K562 (cell line): ENCODE measurements around the gene EEFSEC. TPM values are rescaled to one million over a fixed set of nuclear protein-coding genes. Genes with fewer than 3 reads are reported as not detected.

Experiments used
- ATAC-seq: fragments of 200-7000 bp; cut with Tn5 transposase; 3 replicates; pipeline ENCODE4 v1.9.1; 2020; ENCODE audit warnings: moderate library complexity
- BruUV-seq: library from RNA; stranded (reverse); fragments of 400-500 nt; replicated peaks from 2 replicates; lab custom pipeline; 2021; lab: Mats Ljungman, UMichigan
- CTCF ChIA-PET: fragments of 300-600 bp; formaldehyde crosslinking; extraction: SDS; loops from one replicate; lab custom pipeline; 2021; ENCODE audit warnings: low intra/inter-chr PET ratio; lab: Yijun Ruan, JAX
- POLR2A ChIA-PET: fragments of 300-600, 350-650 bp; sonication (Branson Sonifier 250); formaldehyde crosslinking; extraction: SDS; loops from one replicate; lab custom pipeline; 2021; ENCODE audit warnings: antibody characterized with exemption, inconsistent platforms; lab: Yijun Ruan, JAX
- DNase-seq, 4 experiments: peaks; one replicate each; pipeline versions ENCODE4 v3.0.0 to v3.0.0-alpha.2; 2011 to 2018; ENCODE audit warnings: low spot score in 3 of 4, mixed read lengths in 3 of 4; ENCODE audit errors: extremely low read depth in 1 of 4
- FAIRE-seq: peaks from 2 replicates; lab custom pipeline; 2011; peaks lifted over from hg19 to GRCh38; lab: Jason Lieb, UNC
- H2AFZ ChIP-seq: 2 replicates; pipeline ENCODE4 v1.6.0; 2011; ENCODE audit warnings: low read depth, low read length, control low read depth, inconsistent platforms
- H3K27ac ChIP-seq: fragments of 200-600 bp; 3 replicates; pipeline ENCODE4 v1.8.0; 2011; ENCODE audit warnings: low read depth, mild to moderate bottlenecking, control low read depth, inconsistent platforms, low read length, moderate library complexity, mixed read lengths; ENCODE audit errors: extremely low read depth
- H3K27me3 ChIP-seq, 2 experiments: fragments of 300-600 bp in 1 of 2; 2 replicates in 1 of 2; 3 replicates in 1 of 2; pipeline versions ENCODE4 v1.6.0 to v1.8.0; 2011; ENCODE audit warnings: inconsistent platforms in 2 of 2, low read length in 2 of 2, mild to moderate bottlenecking in 1 of 2, mixed read lengths in 1 of 2, moderate library complexity in 1 of 2; ENCODE audit not compliant: control insufficient read depth in 2 of 2, insufficient read depth in 2 of 2
- H3K36me3 ChIP-seq: fragments of 300-600 bp; 3 replicates; pipeline ENCODE4 v1.8.0; 2011; ENCODE audit warnings: mild to moderate bottlenecking, low read length, inconsistent platforms; ENCODE audit not compliant: control insufficient read depth, insufficient read depth
- H3K4me1 ChIP-seq, 2 experiments: fragments of 200-600 bp in 1 of 2; replicated peaks in 1 of 2; 2 replicates in 1 of 2; 3 replicates in 1 of 2; pipeline versions ENCODE4 v1.5.1 to v1.8.0; 2011; ENCODE audit warnings: inconsistent platforms in 2 of 2, low read length in 2 of 2, mild to moderate bottlenecking in 1 of 2, mixed read lengths in 1 of 2, moderate library complexity in 1 of 2; ENCODE audit not compliant: control insufficient read depth in 2 of 2, insufficient read depth in 2 of 2
- H3K4me2 ChIP-seq: 2 replicates; pipeline ENCODE4 v1.6.1; 2011; ENCODE audit warnings: low read length, control low read depth, inconsistent platforms, mixed read lengths; ENCODE audit not compliant: insufficient read depth
- H3K4me3 ChIP-seq: fragments of 200-600 bp; sonication (generic), shearing (Covaris generic); 2 replicates; pipeline ENCODE4 v1.5.1; 2016; ENCODE audit warnings: control low read depth, inconsistent platforms
- H3K79me2 ChIP-seq: fragments of 200-600 bp; 3 replicates; pipeline ENCODE4 v1.8.0; 2011; ENCODE audit warnings: low read length, inconsistent platforms; ENCODE audit not compliant: control insufficient read depth, insufficient read depth
- H3K9ac ChIP-seq, 2 experiments: 2 replicates each; pipeline versions ENCODE4 v1.6.0 to v1.6.1; 2011; ENCODE audit warnings: low read depth in 2 of 2, low read length in 2 of 2, control low read depth in 1 of 2, inconsistent platforms in 1 of 2, mild to moderate bottlenecking in 1 of 2, mixed read lengths in 1 of 2; ENCODE audit not compliant: insufficient read depth in 1 of 2
- H3K9me1 ChIP-seq: one replicate; pipeline ENCODE4 v1.6.0; 2011; ENCODE audit warnings: inconsistent platforms, mild to moderate bottlenecking, low read length, moderate library complexity; ENCODE audit not compliant: control insufficient read depth, insufficient read depth
- H3K9me3 ChIP-seq: replicated peaks from 2 replicates; pipeline ENCODE4 v1.5.1; 2011; ENCODE audit warnings: low read depth, low read length, inconsistent platforms; ENCODE audit not compliant: control insufficient read depth, insufficient read depth
- H4K20me1 ChIP-seq: replicated peaks from 2 replicates; pipeline ENCODE4 v1.6.1; 2011; ENCODE audit warnings: low read length, inconsistent platforms, mixed read lengths; ENCODE audit not compliant: control insufficient read depth, insufficient read depth
- CHCHD3 ChIP-seq: fragments of 250-450 bp; sonication (Bioruptor Pico); IDR thresholded peaks from 2 replicates; pipeline ENCODE4 v2.1.2; 2022; ENCODE audit warnings: mild to moderate bottlenecking
- DDX20 ChIP-seq: fragments of 450-650 bp; IDR thresholded peaks from 2 replicates; pipeline ENCODE4 v1.6.1; 2016; ENCODE audit warnings: missing genetic modification characterization, low read depth, mild to moderate bottlenecking, missing compliant biosample characterization, moderate library complexity
- EGR1 ChIP-seq: fragments of 450-650 bp; conservative IDR thresholded peaks from 2 replicates; pipeline ENCODE4 v1.6.1; 2017; ENCODE audit warnings: mild to moderate bottlenecking
- ILK ChIP-seq: fragments of 450-650 bp; IDR thresholded peaks from 2 replicates; pipeline ENCODE4 v1.6.1; 2016; ENCODE audit warnings: missing genetic modification characterization, low read depth, mild to moderate bottlenecking, missing compliant biosample characterization, moderate library complexity, borderline replicate concordance
- MYC ChIP-seq, 2 experiments: fragments of 250-450 bp in 1 of 2; sonication (Bioruptor Pico) in 1 of 2; IDR thresholded peaks; 2 replicates each; pipeline versions ENCODE4 v1.5.1 to v1.6.1; 2012 to 2021; ENCODE audit warnings: low read depth in 2 of 2, borderline replicate concordance in 1 of 2, improper control_type of control experiment in 1 of 2, low read length in 1 of 2, mild to moderate bottlenecking in 1 of 2, moderate library complexity in 1 of 2
- PTBP1 ChIP-seq: fragments of 200-400 bp; formaldehyde crosslinking; IDR thresholded peaks from 2 replicates; pipeline ENCODE4 v1.6.1; 2017; ENCODE audit warnings: low read depth, low read length
- SMARCB1 ChIP-seq: IDR thresholded peaks from 2 replicates; pipeline ENCODE4 v1.6.1; 2011; ENCODE audit warnings: improper control_type of control experiment, low read depth; ENCODE audit not compliant: insufficient read length
- U2AF1 ChIP-seq: fragments of 200-400 bp; formaldehyde crosslinking; optimal IDR thresholded peaks from 2 replicates; pipeline ENCODE3; 2017; ENCODE audit warnings: mild to moderate bottlenecking, low read depth, low read length, moderate library complexity
- ZNF274 ChIP-seq: IDR thresholded peaks from 2 replicates; pipeline ENCODE4 v1.6.1; 2011; ENCODE audit warnings: low read depth, mild to moderate bottlenecking, low read length, moderate library complexity, borderline replicate concordance
- ZNF780A ChIP-seq: fragments of 250-450 bp; sonication (Bioruptor Pico); IDR thresholded peaks from 2 replicates; pipeline ENCODE4 v1.5.0; 2021; ENCODE audit warnings: mild to moderate bottlenecking
- WGBS: fragments of 100-300 bp; shearing (Covaris generic); methylation state at CpG from one replicate; pipeline ENCODE4 v1.1.6; 2016; ENCODE audit warnings: low coverage, mixed read lengths; ENCODE audit not compliant: insufficient coverage; ENCODE audit errors: missing lambda C conversion rate; 5-methylcytosine and 5-hydroxymethylcytosine counted together
- in situ Hi-C: fragments of 300-500 bp; cut with MboI; formaldehyde crosslinking; loops from 4 replicates; pipeline ENCODE4 v1.15.0; 2018; ENCODE audit warnings: inconsistent platforms, mixed read lengths
- intact Hi-C: fragments of 100-400 bp; cut with micrococcal nuclease; formaldehyde crosslinking; loops from 2 replicates; pipeline ENCODE4 v1.14.2; 2022
- polyA plus RNA-seq, 8 experiments: library from polyadenylated mRNA; depleted of rRNA in 4 of 8; stranded (reverse) in 5 of 8; unstranded in 3 of 8; fragments of >200 nt; fragmentation: Nextera tagmentation in 2 of 8; fragmentation: Illumina TruSeq in 1 of 8; extraction: Ambion mirVana in 2 of 8; extraction: Trizol in 1 of 8; gene quantifications; 2 replicates each; pipeline versions ENCODE4 v1.2.1 to v1.2.3, GENCODE V29; 2011 to 2014; ENCODE audit warnings: inconsistent platforms in 1 of 8, missing spikeins in 1 of 8
- total RNA-seq, 7 experiments: library from RNA; depleted of rRNA in 6 of 7; stranded (reverse); fragments of >200 nt in 6 of 7; fragmentation: Illumina TruSeq in 2 of 7; extraction: Trizol in 2 of 7; gene quantifications; 2 replicates each; pipeline versions ENCODE4 v1.2.1 to v1.2.3, GENCODE V29; 2011 to 2021; ENCODE audit warnings: low replicate concordance in 1 of 7
- TF ChIP-seq, protein P1 (sequence below): fragments of 450-650 bp; conservative IDR thresholded peaks from 2 replicates; pipeline ENCODE4 v1.6.1; 2016; ENCODE audit warnings: missing genetic modification characterization, low read depth, mild to moderate bottlenecking, control low read depth, missing compliant biosample characterization
- TF ChIP-seq, protein P2 (sequence below): sonication (generic); formaldehyde crosslinking; IDR thresholded peaks from 2 replicates; pipeline ENCODE4 v1.8.0; 2022; ENCODE audit warnings: mild to moderate bottlenecking, missing genetic modification reagents
- TF ChIP-seq, protein P3 (sequence below): fragments of 250-450 bp; sonication (Bioruptor Pico); IDR thresholded peaks from 2 replicates; pipeline ENCODE4 v1.8.0; 2022; ENCODE audit warnings: moderate library complexity, mild to moderate bottlenecking, inconsistent platforms
- TF ChIP-seq, protein P4 (sequence below): fragments of 250-450 bp; sonication (Bioruptor Pico); IDR thresholded peaks from 2 replicates; pipeline ENCODE4 v1.8.0; 2022; ENCODE audit warnings: inconsistent platforms, mild to moderate bottlenecking, moderate library complexity, borderline replicate concordance

EEFSEC gene
- total and polyA plus RNA-seq, 9 of the 15 experiments (the other 6 are each of a cell fraction or from before 2014, with no cell fraction given), result 0.35 to 11.8 (median 7.7) TPM

DNA sequence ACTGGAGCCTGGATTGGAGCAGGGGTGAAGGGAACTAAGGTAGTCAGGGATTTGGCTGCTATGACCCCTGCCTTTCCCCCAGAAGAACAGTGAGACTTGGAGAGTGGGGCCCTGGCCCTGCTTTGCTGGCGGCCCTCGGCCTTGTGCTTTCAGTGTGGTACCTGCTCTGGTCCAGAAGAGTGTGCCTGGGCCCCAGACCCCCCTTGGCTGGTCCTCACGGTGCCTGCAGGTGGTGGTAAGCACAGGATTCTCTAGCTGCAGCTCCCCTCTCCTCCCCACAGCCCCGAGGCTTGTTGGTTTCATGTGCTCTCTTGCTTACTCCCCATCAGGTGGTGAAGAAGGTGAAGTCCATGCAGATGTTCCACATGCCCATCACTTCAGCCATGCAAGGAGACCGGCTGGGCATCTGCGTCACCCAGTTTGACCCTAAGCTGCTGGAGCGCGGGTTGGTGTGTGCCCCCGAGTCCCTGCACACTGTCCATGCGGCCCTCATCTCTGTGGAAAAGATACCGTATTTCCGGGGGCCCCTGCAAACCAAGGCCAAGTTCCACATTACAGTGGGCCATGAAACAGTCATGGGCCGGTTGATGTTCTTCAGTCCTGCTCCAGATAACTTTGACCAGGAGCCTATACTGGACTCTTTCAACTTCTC, 187.7 kb downstream of the EEFSEC start:
- no peak for ATAC-seq
- Histone ChIP-seq H3K4me1 (peaks cover 42 to 45% of the 10 kb centered on the region in 2 experiments), H3K9me1 (peaks cover 2% of the 10 kb centered on the region), H3K4me3 (no peak overlapping the region), H2AFZ (no peak overlapping the region), H3K4me2 (no peak overlapping the region), H3K79me2 (peaks cover 2% of the 10 kb centered on the region; the same call in 1 of the 3 replicates), H3K9ac (no peak overlapping the region; a peak in 1 of 4 replicates), H3K27ac (no peak overlapping the region), H3K36me3 (peaks cover 11% of the 10 kb centered on the region; the same call in 2 of the 3 replicates), H4K20me1 (no peaks in the 10 kb centered on the region), H3K9me3 (no peaks in the 10 kb centered on the region), H3K27me3 (no peaks in the 10 kb centered on the region)
- no peak for DNase-seq
- 89% methylated on average over 9 of the region's 13 CpGs for WGBS
- in situ Hi-C loops, result no loop called here
- BruUV-seq, result no TSS peak
- POLR2A ChIA-PET, result interaction anchor here (1.1 kb wide), 1 partner anchor 75 kb away, joined by 3 read pairs; no protein-coding TSS in a partner anchor
- no peak for FAIRE-seq
- CTCF ChIA-PET, result no interaction called here
- intact Hi-C loops, result no loop called here
- TF ChIP-seq MYC (IDR thresholded peaks at IDR 0.05; ENCODE audit: low read depth, low read length) (no peak), MYC (CRISPR knock-in tag; IDR thresholded peaks at IDR 0.05; ENCODE audit: borderline replicate concordance, low read depth) (no peak), CHCHD3 (CRISPR knock-in tag) (no peak), PTBP1 (no peak), DDX20 (tag) (no peak), U2AF1 (no peak), SMARCB1 (no peak), ILK (tag) (no peak), ZNF274 (no peak), EGR1 (no peak), ZNF780A (CRISPR knock-in tag) (no peak)
- TF ChIP-seq, protein P1, sequence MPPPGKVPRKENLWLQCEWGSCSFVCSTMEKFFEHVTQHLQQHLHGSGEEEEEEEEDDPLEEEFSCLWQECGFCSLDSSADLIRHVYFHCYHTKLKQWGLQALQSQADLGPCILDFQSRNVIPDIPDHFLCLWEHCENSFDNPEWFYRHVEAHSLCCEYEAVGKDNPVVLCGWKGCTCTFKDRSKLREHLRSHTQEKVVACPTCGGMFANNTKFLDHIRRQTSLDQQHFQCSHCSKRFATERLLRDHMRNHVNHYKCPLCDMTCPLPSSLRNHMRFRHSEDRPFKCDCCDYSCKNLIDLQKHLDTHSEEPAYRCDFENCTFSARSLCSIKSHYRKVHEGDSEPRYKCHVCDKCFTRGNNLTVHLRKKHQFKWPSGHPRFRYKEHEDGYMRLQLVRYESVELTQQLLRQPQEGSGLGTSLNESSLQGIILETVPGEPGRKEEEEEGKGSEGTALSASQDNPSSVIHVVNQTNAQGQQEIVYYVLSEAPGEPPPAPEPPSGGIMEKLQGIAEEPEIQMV (tag), result no peak
- TF ChIP-seq, protein P2, sequence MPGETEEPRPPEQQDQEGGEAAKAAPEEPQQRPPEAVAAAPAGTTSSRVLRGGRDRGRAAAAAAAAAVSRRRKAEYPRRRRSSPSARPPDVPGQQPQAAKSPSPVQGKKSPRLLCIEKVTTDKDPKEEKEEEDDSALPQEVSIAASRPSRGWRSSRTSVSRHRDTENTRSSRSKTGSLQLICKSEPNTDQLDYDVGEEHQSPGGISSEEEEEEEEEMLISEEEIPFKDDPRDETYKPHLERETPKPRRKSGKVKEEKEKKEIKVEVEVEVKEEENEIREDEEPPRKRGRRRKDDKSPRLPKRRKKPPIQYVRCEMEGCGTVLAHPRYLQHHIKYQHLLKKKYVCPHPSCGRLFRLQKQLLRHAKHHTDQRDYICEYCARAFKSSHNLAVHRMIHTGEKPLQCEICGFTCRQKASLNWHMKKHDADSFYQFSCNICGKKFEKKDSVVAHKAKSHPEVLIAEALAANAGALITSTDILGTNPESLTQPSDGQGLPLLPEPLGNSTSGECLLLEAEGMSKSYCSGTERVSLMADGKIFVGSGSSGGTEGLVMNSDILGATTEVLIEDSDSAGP (CRISPR knock-in tag), result no peak
- TF ChIP-seq, protein P3, sequence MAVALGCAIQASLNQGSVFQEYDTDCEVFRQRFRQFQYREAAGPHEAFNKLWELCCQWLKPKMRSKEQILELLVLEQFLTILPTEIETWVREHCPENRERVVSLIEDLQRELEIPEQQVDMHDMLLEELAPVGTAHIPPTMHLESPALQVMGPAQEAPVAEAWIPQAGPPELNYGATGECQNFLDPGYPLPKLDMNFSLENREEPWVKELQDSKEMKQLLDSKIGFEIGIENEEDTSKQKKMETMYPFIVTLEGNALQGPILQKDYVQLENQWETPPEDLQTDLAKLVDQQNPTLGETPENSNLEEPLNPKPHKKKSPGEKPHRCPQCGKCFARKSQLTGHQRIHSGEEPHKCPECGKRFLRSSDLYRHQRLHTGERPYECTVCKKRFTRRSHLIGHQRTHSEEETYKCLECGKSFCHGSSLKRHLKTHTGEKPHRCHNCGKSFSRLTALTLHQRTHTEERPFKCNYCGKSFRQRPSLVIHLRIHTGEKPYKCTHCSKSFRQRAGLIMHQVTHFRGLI, result no peak
- TF ChIP-seq, protein P4, sequence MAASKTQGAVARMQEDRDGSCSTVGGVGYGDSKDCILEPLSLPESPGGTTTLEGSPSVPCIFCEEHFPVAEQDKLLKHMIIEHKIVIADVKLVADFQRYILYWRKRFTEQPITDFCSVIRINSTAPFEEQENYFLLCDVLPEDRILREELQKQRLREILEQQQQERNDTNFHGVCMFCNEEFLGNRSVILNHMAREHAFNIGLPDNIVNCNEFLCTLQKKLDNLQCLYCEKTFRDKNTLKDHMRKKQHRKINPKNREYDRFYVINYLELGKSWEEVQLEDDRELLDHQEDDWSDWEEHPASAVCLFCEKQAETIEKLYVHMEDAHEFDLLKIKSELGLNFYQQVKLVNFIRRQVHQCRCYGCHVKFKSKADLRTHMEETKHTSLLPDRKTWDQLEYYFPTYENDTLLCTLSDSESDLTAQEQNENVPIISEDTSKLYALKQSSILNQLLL, result no peak
